ENCODE measurements around the gene SPOCK2. TPM values are rescaled to one million over a fixed set of nuclear protein-coding genes. Genes with fewer than 3 reads are reported as not detected.

SPOCK2 gene
- total RNA-seq, 2 donors from 2014 or later, result 5.1 to 163 TPM

GRCh38 chr10:72081210-72081609 lies 7.1 kb downstream of the SPOCK2 start:
- no peaks in the 10 kb centered on the region for H3K27me3 ChIP-seq (replicated peaks; ENCODE audit: insufficient read depth)
- DNase-seq (ENCODE audit: low spot score), result no peak
- intact Hi-C loops (cut with DNase I), result no loop called here
- WGBS, result 80% methylated on average over 7 of the region's 9 CpGs
- H3K4me1 ChIP-seq (replicated peaks), result no peaks in the 10 kb centered on the region
- no peak overlapping the region for H3K27ac ChIP-seq
- H3K9me3 ChIP-seq, result no peaks in the 10 kb centered on the region
- TF ChIP-seq CTCF (IDR thresholded peaks at IDR 0.05) (no peak), POLR2AphosphoS5 (IDR thresholded peaks at IDR 0.05) (no peak), POLR2A (IDR thresholded peaks at IDR 0.05) (no peak)
- no peaks in the 10 kb centered on the region for H3K36me3 ChIP-seq
- H3K4me3 ChIP-seq, result no peak overlapping the region

- no peak overlapping the region for H3K4me3 ChIP-seq
- no peak overlapping the region for H3K27ac ChIP-seq
- DNase-seq (ENCODE audit: low spot score), result no peak
- no peaks in the 10 kb centered on the region for H3K9me3 ChIP-seq
- no peaks in the 10 kb centered on the region for H3K36me3 ChIP-seq
- no peaks in the 10 kb centered on the region for H3K4me1 ChIP-seq (replicated peaks)
- intact Hi-C loops (cut with DNase I), result no loop called here
- WGBS, result 89% methylated on average over 14 of the region's 14 CpGs
- TF ChIP-seq POLR2A (IDR thresholded peaks at IDR 0.05) (no peak), CTCF (IDR thresholded peaks at IDR 0.05) (no peak), POLR2AphosphoS5 (IDR thresholded peaks at IDR 0.05) (no peak)
- no peaks in the 10 kb centered on the region for H3K27me3 ChIP-seq (replicated peaks; ENCODE audit: insufficient read depth)
These were observed 8.0 kb downstream of the SPOCK2 start for GRCh38 chr10:72080042-72080975.

- no peaks in the 10 kb centered on the region for H3K27me3 ChIP-seq (replicated peaks; ENCODE audit: insufficient read depth)
- no peaks in the 10 kb centered on the region for H3K36me3 ChIP-seq
- H3K27ac ChIP-seq, result no peak overlapping the region
- TF ChIP-seq CTCF (IDR thresholded peaks at IDR 0.05) (no peak), POLR2A (IDR thresholded peaks at IDR 0.05) (no peak), POLR2AphosphoS5 (IDR thresholded peaks at IDR 0.05) (no peak)
- no peak for DNase-seq (ENCODE audit: low spot score)
- 79% methylated on average over 5 of the region's 5 CpGs for WGBS
- no peak overlapping the region for H3K4me3 ChIP-seq
- intact Hi-C loops (cut with DNase I), result no loop called here
- no peaks in the 10 kb centered on the region for H3K4me1 ChIP-seq (replicated peaks)
- no peaks in the 10 kb centered on the region for H3K9me3 ChIP-seq
These were observed 9.0 kb downstream of the SPOCK2 start for GRCh38 chr10:72079356-72079755.

- H3K4me3 ChIP-seq, result no peak overlapping the region
- DNase-seq (ENCODE audit: low spot score), result no peak
- TF ChIP-seq POLR2AphosphoS5 (IDR thresholded peaks at IDR 0.05) (no peak), CTCF (IDR thresholded peaks at IDR 0.05) (no peak), POLR2A (IDR thresholded peaks at IDR 0.05) (no peak)
- H3K27me3 ChIP-seq (replicated peaks; ENCODE audit: insufficient read depth), result no peaks in the 10 kb centered on the region
- H3K4me1 ChIP-seq (replicated peaks), result no peaks in the 10 kb centered on the region
- 95% methylated on average over 20 of the region's 20 CpGs for WGBS
- intact Hi-C loops (cut with DNase I), result no loop called here
- H3K36me3 ChIP-seq, result no peaks in the 10 kb centered on the region
- H3K27ac ChIP-seq, result no peak overlapping the region
- H3K9me3 ChIP-seq, result no peaks in the 10 kb centered on the region
These were observed 10.9 kb downstream of the SPOCK2 start for GRCh38 chr10:72077275-72077990.

Measured in prostate gland (tissue), 2 donors.